WERI-Rb-1 (cell line): ENCODE results near the gene CFAP100.

Experiments used
- DNase-seq: peaks from one replicate; pipeline ENCODE4 v3.0.0-alpha.2; 2020
- H3K27ac ChIP-seq: fragments of 250-450 bp; sonication (Bioruptor Pico); 2 replicates; pipeline ENCODE4 v1.5.1; 2020; ENCODE audit warnings: mild to moderate bottlenecking, moderate library complexity
- H3K27me3 ChIP-seq: fragments of 250-450 bp; sonication (Bioruptor Pico); 2 replicates; pipeline ENCODE4 v1.5.1; 2021; ENCODE audit warnings: mild to moderate bottlenecking, low read depth, moderate library complexity; ENCODE audit not compliant: insufficient read depth, severe bottlenecking
- H3K36me3 ChIP-seq: fragments of 250-450 bp; sonication (Bioruptor Pico); 2 replicates; pipeline ENCODE4 v1.5.1; 2020; ENCODE audit warnings: mild to moderate bottlenecking, moderate library complexity
- H3K4me3 ChIP-seq: 2 replicates; pipeline ENCODE4 v1.5.1; 2011; ENCODE audit warnings: low read depth, mild to moderate bottlenecking, control low read depth, low read length
- H3K9me3 ChIP-seq: fragments of 250-450 bp; sonication (Bioruptor Pico); 2 replicates; pipeline ENCODE4 v1.5.1; 2021; ENCODE audit warnings: mild to moderate bottlenecking, moderate library complexity; ENCODE audit not compliant: severe bottlenecking
- TF ChIP-seq, protein P1 (sequence below): IDR thresholded peaks from 2 replicates; pipeline ENCODE4 v1.5.1; 2011; ENCODE audit warnings: low read depth, mild to moderate bottlenecking, control low read depth, inconsistent platforms, low read length

CFAP100 gene

DNA sequence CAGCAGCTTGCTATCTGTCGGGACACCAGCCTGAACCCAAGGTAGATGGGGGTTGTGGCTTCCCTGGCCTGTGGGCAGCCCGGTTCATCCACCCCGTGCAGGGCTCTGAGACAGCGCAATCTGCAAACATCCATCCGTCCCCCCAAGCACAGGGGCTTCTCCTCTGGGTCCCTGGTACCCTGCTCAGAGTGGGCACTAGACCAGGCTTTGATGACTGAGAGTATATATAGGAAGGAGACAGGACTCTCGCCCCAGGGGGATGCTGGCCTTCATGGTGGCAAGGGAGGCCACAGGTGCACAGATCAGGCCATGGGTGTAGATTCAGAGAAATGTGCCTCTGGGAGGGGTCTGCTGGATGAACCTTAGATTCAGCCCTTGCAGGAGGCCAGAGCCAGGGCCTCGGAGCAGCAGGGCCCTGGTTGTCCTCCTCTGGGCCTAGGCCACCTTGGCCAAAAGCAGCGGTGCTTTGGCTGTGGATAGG is 40.3 kb downstream of the CFAP100 start:
- no peak for DNase-seq
- H3K4me3 ChIP-seq, result no peak overlapping the region
- H3K27ac ChIP-seq, result no peak overlapping the region
- TF ChIP-seq, protein P1, sequence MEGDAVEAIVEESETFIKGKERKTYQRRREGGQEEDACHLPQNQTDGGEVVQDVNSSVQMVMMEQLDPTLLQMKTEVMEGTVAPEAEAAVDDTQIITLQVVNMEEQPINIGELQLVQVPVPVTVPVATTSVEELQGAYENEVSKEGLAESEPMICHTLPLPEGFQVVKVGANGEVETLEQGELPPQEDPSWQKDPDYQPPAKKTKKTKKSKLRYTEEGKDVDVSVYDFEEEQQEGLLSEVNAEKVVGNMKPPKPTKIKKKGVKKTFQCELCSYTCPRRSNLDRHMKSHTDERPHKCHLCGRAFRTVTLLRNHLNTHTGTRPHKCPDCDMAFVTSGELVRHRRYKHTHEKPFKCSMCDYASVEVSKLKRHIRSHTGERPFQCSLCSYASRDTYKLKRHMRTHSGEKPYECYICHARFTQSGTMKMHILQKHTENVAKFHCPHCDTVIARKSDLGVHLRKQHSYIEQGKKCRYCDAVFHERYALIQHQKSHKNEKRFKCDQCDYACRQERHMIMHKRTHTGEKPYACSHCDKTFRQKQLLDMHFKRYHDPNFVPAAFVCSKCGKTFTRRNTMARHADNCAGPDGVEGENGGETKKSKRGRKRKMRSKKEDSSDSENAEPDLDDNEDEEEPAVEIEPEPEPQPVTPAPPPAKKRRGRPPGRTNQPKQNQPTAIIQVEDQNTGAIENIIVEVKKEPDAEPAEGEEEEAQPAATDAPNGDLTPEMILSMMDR, result no peak
- no peaks in the 10 kb centered on the region for H3K27me3 ChIP-seq
- peaks cover 17% of the 10 kb centered on the region for H3K36me3 ChIP-seq
- H3K9me3 ChIP-seq, result no peaks in the 10 kb centered on the region

DNA sequence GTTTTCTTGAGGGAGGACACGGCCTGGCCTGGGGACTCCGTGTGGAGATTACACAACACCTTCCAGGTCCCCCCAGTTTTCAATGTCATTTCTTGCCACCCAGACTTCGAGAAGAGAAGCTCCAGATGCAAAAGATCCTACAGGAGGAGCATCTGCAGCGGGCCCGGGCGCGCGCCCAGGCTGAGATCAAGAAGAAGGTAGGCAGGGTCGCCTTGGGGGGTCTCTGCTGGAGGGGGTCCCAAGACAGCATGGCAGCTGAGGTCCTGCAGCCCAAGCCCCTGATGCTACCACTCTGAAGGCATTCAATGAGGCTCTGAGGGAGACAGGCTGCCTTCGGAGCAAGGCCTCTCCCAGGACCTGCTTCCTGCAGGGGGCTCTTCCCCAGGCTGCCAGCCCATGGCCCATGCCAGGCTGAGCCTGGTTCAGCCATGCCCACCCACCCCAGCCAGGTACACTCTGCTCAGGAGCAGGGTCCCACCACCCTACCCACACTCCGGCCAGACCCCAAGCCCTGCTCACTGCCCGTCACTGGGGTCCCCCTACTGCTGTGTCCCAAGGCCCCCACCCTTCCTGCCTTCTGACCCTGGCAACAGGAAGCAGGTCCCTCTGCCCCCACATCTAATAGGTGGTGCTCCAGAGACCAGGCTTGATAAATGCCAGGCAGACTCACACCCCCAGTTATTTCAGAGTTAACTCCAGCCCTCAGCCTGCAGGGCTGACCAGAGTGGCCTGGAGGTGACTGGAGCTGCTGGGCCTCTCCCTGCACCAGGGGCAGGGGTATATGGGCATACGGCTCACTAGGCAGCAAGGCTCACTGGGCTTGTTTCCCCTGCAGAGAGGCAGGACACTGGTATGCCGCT is 41.0 kb downstream of the CFAP100 start:
- Histone ChIP-seq H3K4me3 (no peak overlapping the region), H3K9me3 (no peaks in the 10 kb centered on the region), H3K36me3 (peaks cover 21% of the 10 kb centered on the region), H3K27ac (no peak overlapping the region), H3K27me3 (no peaks in the 10 kb centered on the region)
- TF ChIP-seq, protein P1, result no peak
- no peak for DNase-seq

- no peaks in the 10 kb centered on the region for H3K27me3 ChIP-seq
- DNase-seq, result no peak
- H3K36me3 ChIP-seq, result peaks cover 21% of the 10 kb centered on the region
- TF ChIP-seq, protein P1, result no peak
- no peak overlapping the region for H3K27ac ChIP-seq
- H3K9me3 ChIP-seq, result no peaks in the 10 kb centered on the region
- H3K4me3 ChIP-seq, result no peak overlapping the region
These were observed 42.4 kb downstream of the CFAP100 start for GRCh38 chr3:126436826-126437717.

DNA sequence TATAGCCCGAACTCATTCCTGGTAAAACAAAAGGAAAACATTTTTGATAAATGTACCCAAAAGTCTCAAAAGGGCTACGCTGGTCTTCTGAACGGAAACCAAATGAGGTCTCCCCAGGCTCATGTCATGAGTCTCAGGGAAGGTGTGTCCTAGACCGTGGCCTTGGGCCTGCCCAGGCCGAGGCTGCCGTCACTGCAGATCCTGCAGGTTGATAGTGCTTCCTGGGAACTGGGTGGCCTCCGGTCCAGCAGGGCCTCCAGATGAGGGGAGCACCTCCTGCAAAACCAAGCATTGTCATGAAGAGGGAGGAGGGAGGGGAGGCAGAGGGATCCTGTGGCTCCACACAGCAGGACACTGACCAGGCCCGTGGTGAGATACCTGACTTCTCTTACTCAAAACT is 43.5 kb downstream of the CFAP100 start:
- no peak overlapping the region for H3K4me3 ChIP-seq
- H3K27ac ChIP-seq, result no peak overlapping the region
- TF ChIP-seq, protein P1, result no peak
- DNase-seq, result no peak
- no peaks in the 10 kb centered on the region for H3K27me3 ChIP-seq
- peaks cover 18% of the 10 kb centered on the region for H3K36me3 ChIP-seq
- H3K9me3 ChIP-seq, result no peaks in the 10 kb centered on the region

DNA sequence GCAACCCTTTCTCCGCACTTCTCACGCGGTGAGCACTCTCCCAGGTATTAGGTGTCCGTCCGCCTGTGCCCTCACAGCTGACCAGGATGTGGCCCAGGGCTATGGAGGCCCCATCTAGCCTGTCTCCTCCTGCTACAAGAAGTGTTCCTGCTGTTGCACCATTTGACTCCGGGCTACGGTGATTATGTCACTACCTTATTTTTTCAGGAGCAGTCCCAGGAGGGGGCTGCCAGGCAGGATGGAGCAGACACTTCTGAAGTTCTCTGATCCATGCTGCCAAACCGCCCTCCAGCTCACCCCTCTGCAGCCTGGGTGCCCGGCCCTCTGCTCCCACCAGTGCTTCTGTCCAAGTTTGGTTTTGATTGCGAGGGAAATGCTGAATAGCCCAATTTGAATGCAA is 44.0 kb downstream of the CFAP100 start:
- peaks cover 18% of the 10 kb centered on the region for H3K36me3 ChIP-seq
- H3K4me3 ChIP-seq, result no peak overlapping the region

More for the DNA sequence above, 44.0 kb downstream of the CFAP100 start:
- TF ChIP-seq, protein P1, result no peak
- Histone ChIP-seq H3K27ac (no peak overlapping the region), H3K9me3 (no peaks in the 10 kb centered on the region), H3K27me3 (no peaks in the 10 kb centered on the region)
- DNase-seq, result no peak
